Endothelial cell of umbilical vein (primary cell): Measurements from ENCODE around the gene CHEK2. TPM values are rescaled to one million over a fixed set of nuclear protein-coding genes. Genes with fewer than 3 reads are reported as not detected.

Source experiments
- BruUV-seq: library from RNA; stranded (reverse); fragments of 400-500 nt; replicated peaks from 2 replicates; lab custom pipeline; 2021; lab: Mats Ljungman, UMichigan
- CTCF ChIA-PET: fragments of 300-600, 350-600 bp; sonication (Branson Sonifier 250); formaldehyde crosslinking; loops from one replicate; lab custom pipeline; 2021; ENCODE audit warnings: antibody characterized with exemption, inconsistent platforms; lab: Charles Lee
- POLR2A ChIA-PET: fragments of 300-600, 350-600 bp; sonication (Branson Sonifier 250); formaldehyde crosslinking; loops from one replicate; lab custom pipeline; 2021; ENCODE audit warnings: antibody characterized with exemption, inconsistent platforms; lab: Charles Lee
- DNase-seq: peaks from one replicate; pipeline ENCODE4 v3.0.0-alpha.2; 2011; ENCODE audit warnings: low read depth, low spot score
- FAIRE-seq: peaks from 2 replicates; lab custom pipeline; 2011; peaks lifted over from hg19 to GRCh38; lab: Jason Lieb, UNC
- H2AFZ ChIP-seq: 2 replicates; pipeline ENCODE4 v1.6.0; 2012; ENCODE audit warnings: low read depth, low read length, control low read depth, inconsistent platforms
- H3K27ac ChIP-seq: 2 replicates; pipeline ENCODE4 v1.5.1; 2011; ENCODE audit warnings: low read depth, mild to moderate bottlenecking, control low read depth, low read length, moderate library complexity; ENCODE audit not compliant: insufficient read depth
- H3K27me3 ChIP-seq, 2 experiments: 2 replicates each; pipeline versions ENCODE4 v1.6.0 to v1.6.1; 2011; ENCODE audit warnings: low read length in 2 of 2, mixed read lengths in 1 of 2; ENCODE audit not compliant: control insufficient read depth in 2 of 2, insufficient read depth in 2 of 2
- H3K36me3 ChIP-seq, 2 experiments: 2 replicates in 1 of 2; 3 replicates in 1 of 2; pipeline ENCODE4 v1.5.1; 2011; ENCODE audit warnings: low read length in 2 of 2, mild to moderate bottlenecking in 1 of 2, moderate library complexity in 1 of 2; ENCODE audit not compliant: control insufficient read depth in 2 of 2, insufficient read depth in 2 of 2; ENCODE audit errors: extremely low read depth in 1 of 2
- H3K4me1 ChIP-seq: 3 replicates; pipeline ENCODE4 v1.5.1; 2011; ENCODE audit warnings: mild to moderate bottlenecking, low read length; ENCODE audit not compliant: control insufficient read depth, insufficient read depth; ENCODE audit errors: extremely low read depth
- H3K4me2 ChIP-seq: 2 replicates; pipeline ENCODE4 v1.6.1; 2011; ENCODE audit warnings: low read length, control low read depth, mixed read lengths; ENCODE audit not compliant: insufficient read depth
- H3K4me3 ChIP-seq, 3 experiments: fragments of 200-600 bp in 1 of 3; sonication (generic), shearing (Covaris generic) in 1 of 3; replicated peaks in 1 of 3; 2 replicates each; pipeline ENCODE4 v1.5.1; 2011 to 2016; ENCODE audit warnings: control low read depth in 3 of 3, low read length in 3 of 3, mild to moderate bottlenecking in 2 of 3, inconsistent platforms in 1 of 3, low read depth in 1 of 3, moderate library complexity in 1 of 3; ENCODE audit not compliant: insufficient read depth in 1 of 3
- H3K79me2 ChIP-seq: 2 replicates; pipeline ENCODE4 v1.6.0; 2012; ENCODE audit warnings: low read length, inconsistent platforms; ENCODE audit not compliant: control insufficient read depth, insufficient read depth
- H3K9ac ChIP-seq: replicated peaks from 2 replicates; pipeline ENCODE3; 2011; ENCODE audit warnings: low read length, control low read depth; ENCODE audit not compliant: insufficient read depth; ENCODE audit errors: extremely low read depth
- H3K9me1 ChIP-seq: replicated peaks from 3 replicates; pipeline ENCODE4 v1.6.0; 2011; ENCODE audit warnings: mild to moderate bottlenecking, low read length; ENCODE audit not compliant: control insufficient read depth, insufficient read depth; ENCODE audit errors: extremely low read depth
- H3K9me3 ChIP-seq: replicated peaks from 2 replicates; pipeline ENCODE4 v1.5.1; 2012; ENCODE audit warnings: low read length, inconsistent platforms; ENCODE audit not compliant: control insufficient read depth, insufficient read depth
- H4K20me1 ChIP-seq: replicated peaks from 2 replicates; pipeline ENCODE3; 2011; ENCODE audit warnings: mild to moderate bottlenecking, low read length; ENCODE audit not compliant: control insufficient read depth, insufficient read depth; ENCODE audit errors: extremely low read depth
- EZH2 ChIP-seq: IDR thresholded peaks from 2 replicates; pipeline ENCODE4 v1.6.1; 2012; ENCODE audit warnings: borderline replicate concordance, low read depth, mild to moderate bottlenecking, moderate library complexity, low read length, inconsistent platforms; ENCODE audit not compliant: severe bottlenecking
- FOS ChIP-seq: IDR thresholded peaks from 2 replicates; pipeline ENCODE4 v1.6.1; 2011; ENCODE audit warnings: mild to moderate bottlenecking, low read length, moderate library complexity, borderline replicate concordance; ENCODE audit not compliant: insufficient read depth
- GATA2 ChIP-seq: IDR thresholded peaks from 2 replicates; pipeline ENCODE4 v1.7.0; 2011; ENCODE audit warnings: low read depth, mild to moderate bottlenecking, moderate library complexity, mixed read lengths, low read length; ENCODE audit not compliant: insufficient read length, insufficient read depth
- JUN ChIP-seq: IDR thresholded peaks from 2 replicates; pipeline ENCODE4 v1.6.1; 2011; ENCODE audit warnings: borderline replicate concordance, low read depth; ENCODE audit not compliant: insufficient read length, insufficient read depth
- MYC ChIP-seq: IDR thresholded peaks from one replicate; pipeline ENCODE4 v1.6.1; 2011; ENCODE audit warnings: mild to moderate bottlenecking, low read depth, low read length
- POLR2A ChIP-seq: IDR thresholded peaks from 2 replicates; pipeline ENCODE4 v1.6.1; 2012; ENCODE audit warnings: low read depth, mild to moderate bottlenecking, control low read depth, low read length
- POLR2AphosphoS5 ChIP-seq: IDR thresholded peaks from 2 replicates; pipeline ENCODE4 v1.6.1; 2012; ENCODE audit warnings: low read depth, mild to moderate bottlenecking, control low read depth, low read length, moderate library complexity; ENCODE audit not compliant: insufficient read depth
- dilution Hi-C: fragments of 300-500 bp; cut with MboI; formaldehyde crosslinking; loops from one replicate; pipeline ENCODE4 v1.15.0; 2019; ENCODE audit warnings: low sequenced_read_pairs; ENCODE audit not compliant: extremely low pct_ligation_motif_present
- intact Hi-C: fragments of 100-400 bp; cut with micrococcal nuclease; formaldehyde crosslinking; loops from one replicate; pipeline ENCODE4 v1.10.0; 2022
- polyA plus RNA-seq, 4 experiments: library from polyadenylated mRNA; depleted of rRNA in 3 of 4; stranded (reverse) in 3 of 4; unstranded in 1 of 4; fragments of >200 nt; gene quantifications; 2 replicates each; pipeline versions ENCODE4 v1.2.1 to v1.2.3, GENCODE V29; 2011 to 2012; ENCODE audit warnings: missing spikeins in 1 of 4
- total RNA-seq: library from RNA; stranded (reverse); gene quantifications from 2 replicates; pipeline ENCODE4 v1.2.3, GENCODE V29; 2021
- TF ChIP-seq, protein P1 (sequence below): IDR thresholded peaks from 2 replicates; pipeline ENCODE4 v1.6.1; 2011; ENCODE audit not compliant: insufficient read depth, insufficient read length
- TF ChIP-seq, protein P2 (sequence below), 2 donors: IDR thresholded peaks; 1 replicate in 1 of 2; 2 replicates in 1 of 2; pipeline ENCODE4 v1.5.1; 2011; ENCODE audit warnings: low read length in 2 of 2, mild to moderate bottlenecking in 2 of 2, moderate library complexity in 2 of 2, control low read depth in 1 of 2, inconsistent platforms in 1 of 2, low read depth in 1 of 2; ENCODE audit not compliant: insufficient read depth in 1 of 2; ENCODE audit errors: extremely low read depth in 1 of 2

CHEK2 gene
- total and polyA plus RNA-seq, 2 donors (not counting 3 experiments of a cell fraction or from before 2014, with no cell fraction given), result 24.6 to 24.9 TPM

DNA sequence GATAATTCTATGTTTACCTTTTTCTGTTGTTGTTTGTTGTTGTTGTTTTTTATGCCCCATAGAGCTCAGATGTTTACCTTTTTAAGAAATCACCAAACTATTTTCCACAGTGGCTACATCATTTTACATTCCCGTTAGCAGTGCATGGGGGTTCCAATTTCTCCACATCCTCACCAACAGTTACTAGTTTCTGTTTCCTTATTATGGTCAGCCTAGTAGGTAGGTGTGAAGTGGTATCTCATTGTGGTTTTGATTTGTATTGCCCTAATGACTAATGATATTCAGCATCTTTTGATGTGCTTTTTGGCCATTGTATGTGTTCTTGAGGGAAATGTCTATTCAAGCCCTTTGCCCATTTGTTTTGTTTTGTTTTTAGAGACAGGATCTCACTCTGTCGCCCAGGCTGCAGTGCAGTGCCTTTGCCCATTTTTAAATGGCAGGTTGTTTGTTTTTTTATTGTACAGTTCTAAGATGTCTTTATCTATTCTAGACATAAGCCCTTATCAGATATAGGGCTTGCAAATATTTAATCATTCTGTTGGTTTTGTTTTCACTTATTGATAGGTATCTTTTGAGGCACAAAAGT is 27.5 kb downstream of the CHEK2 start:
- BruUV-seq, result no TSS peak
- Histone ChIP-seq H3K79me2 (no peaks in the 10 kb centered on the region), H3K4me1 (peaks cover 35% of the 10 kb centered on the region), H3K27ac (no peak overlapping the region), H4K20me1 (no peaks in the 10 kb centered on the region), H3K4me2 (no peak overlapping the region), H3K9ac (no peak overlapping the region), H2AFZ (no peak overlapping the region), H3K36me3 (no peaks in the 10 kb centered on the region), H3K4me3 (no peak overlapping the region), H3K9me3 (no peaks in the 10 kb centered on the region), H3K27me3 (no peaks in the 10 kb centered on the region), H3K9me1 (no peaks in the 10 kb centered on the region)
- DNase-seq, result peak; percentile 38
- no peak for FAIRE-seq
- TF ChIP-seq MYC (no peak), POLR2A (no peak), FOS (no peak), GATA2 (no peak), POLR2AphosphoS5 (no peak), EZH2 (no peak), JUN (no peak)
- TF ChIP-seq, protein P1, sequence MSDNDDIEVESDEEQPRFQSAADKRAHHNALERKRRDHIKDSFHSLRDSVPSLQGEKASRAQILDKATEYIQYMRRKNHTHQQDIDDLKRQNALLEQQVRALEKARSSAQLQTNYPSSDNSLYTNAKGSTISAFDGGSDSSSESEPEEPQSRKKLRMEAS, result no peak
- TF ChIP-seq, protein P2, sequence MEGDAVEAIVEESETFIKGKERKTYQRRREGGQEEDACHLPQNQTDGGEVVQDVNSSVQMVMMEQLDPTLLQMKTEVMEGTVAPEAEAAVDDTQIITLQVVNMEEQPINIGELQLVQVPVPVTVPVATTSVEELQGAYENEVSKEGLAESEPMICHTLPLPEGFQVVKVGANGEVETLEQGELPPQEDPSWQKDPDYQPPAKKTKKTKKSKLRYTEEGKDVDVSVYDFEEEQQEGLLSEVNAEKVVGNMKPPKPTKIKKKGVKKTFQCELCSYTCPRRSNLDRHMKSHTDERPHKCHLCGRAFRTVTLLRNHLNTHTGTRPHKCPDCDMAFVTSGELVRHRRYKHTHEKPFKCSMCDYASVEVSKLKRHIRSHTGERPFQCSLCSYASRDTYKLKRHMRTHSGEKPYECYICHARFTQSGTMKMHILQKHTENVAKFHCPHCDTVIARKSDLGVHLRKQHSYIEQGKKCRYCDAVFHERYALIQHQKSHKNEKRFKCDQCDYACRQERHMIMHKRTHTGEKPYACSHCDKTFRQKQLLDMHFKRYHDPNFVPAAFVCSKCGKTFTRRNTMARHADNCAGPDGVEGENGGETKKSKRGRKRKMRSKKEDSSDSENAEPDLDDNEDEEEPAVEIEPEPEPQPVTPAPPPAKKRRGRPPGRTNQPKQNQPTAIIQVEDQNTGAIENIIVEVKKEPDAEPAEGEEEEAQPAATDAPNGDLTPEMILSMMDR (IDR thresholded peaks at IDR 0.05; ENCODE audit: extremely low read depth in 1 of 2, insufficient read depth in 1 of 2, low read depth in 1 of 2, low read length in 2 of 2), result no peak
- ChIA-PET CTCF (no interaction called here), POLR2A (no interaction called here)
- dilution Hi-C loops (no loop called here), intact Hi-C loops (no loop called here)
